ENCODE measurements around the gene NPNT.

NPNT gene

DNA sequence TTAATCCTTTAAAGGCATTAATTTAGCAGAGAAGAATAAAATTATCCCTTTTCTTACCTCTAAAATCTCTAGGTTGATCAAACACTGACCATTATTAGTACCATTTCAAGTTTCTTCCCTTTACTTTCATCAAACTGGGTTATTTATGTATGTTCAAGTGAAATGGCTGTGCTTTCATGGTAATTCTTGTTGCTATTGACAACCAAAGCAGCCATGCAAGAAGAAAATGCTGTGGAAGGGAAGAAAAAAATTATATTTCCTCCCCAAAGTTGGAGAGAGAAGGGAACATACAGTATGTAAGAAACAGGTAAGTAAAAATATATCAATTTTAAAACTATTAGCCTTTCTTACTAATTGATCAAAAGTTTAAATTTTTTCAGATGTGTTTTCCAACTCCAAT is 16.2 kb downstream of the NPNT start:
- TF ChIP-seq PKNOX1 (IDR thresholded peaks at IDR 0.05) (no peak), FOXA1 (IDR thresholded peaks at IDR 0.05) (no peak), SUZ12 (IDR thresholded peaks at IDR 0.05) (no peak), SP1 (IDR thresholded peaks at IDR 0.05) (no peak), BHLHE40 (IDR thresholded peaks at IDR 0.05; ENCODE audit: borderline replicate concordance) (no peak), L3MBTL2 (conservative IDR thresholded peaks at IDR 0.05) (no peak), ARNT (IDR thresholded peaks at IDR 0.05) (no peak), CTBP1 (IDR thresholded peaks at IDR 0.05; ENCODE audit: borderline replicate concordance) (no peak), FOXK2 (IDR thresholded peaks at IDR 0.05) (no peak), TARDBP (IDR thresholded peaks at IDR 0.05) (no peak)
- CTCF ChIA-PET: no interaction called here
- POLR2A ChIA-PET: no interaction called here
- DNase-seq (ENCODE audit: extremely low spot score): no peak

DNA sequence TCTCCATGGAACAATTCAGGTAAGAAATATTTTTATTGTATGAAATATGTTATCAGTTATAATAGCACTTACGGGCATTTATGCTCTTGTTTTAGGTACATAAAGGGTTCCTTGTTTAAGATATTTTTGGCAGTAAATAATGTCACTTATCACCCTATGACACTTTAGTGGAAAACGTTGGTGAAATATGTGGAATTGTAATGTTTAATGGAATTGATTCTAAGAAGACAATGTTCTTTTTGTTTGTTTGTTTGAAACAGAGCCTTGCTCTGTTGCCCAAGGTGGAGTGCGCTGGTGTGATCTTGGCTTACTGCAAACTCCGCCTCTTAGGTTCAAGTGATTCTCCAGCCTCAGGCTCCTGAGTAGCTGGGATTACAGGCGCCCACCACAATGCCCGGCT is 17.4 kb downstream of the NPNT start:
- TF ChIP-seq ELF4 (IDR thresholded peaks at IDR 0.05) (no peak), FOXA1 (IDR thresholded peaks at IDR 0.05) (no peak), HDGF (IDR thresholded peaks at IDR 0.05; ENCODE audit: borderline replicate concordance) (no peak)
- DNase-seq (ENCODE audit: extremely low spot score): no peak
- ChIA-PET POLR2A (no interaction called here), CTCF (no interaction called here)

DNA sequence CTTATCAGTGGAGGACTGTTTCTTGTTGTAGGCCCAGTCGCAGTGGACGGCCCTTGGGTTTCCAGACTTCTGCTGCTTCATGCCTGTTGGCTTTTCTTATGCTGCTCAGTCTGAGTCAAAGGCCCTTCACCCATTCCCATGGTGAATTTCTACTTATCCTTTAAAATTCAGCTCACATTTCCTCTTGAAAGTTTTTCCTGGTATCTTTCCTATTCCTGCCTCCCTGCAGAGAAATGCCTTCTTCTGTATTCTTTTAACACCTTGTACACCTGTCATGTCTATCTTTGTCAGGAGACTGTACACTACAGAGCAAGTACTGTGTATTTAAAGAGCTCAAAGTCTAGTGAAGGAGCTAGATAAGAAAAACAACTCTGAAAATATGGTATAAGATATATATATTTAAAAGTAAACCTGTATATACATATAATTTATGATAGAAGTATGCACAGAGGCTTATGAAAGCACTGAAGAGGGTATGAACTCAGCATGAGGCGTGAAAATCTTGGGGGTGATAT is 22.0 kb downstream of the NPNT start:
- TF ChIP-seq NFRKB (IDR thresholded peaks at IDR 0.05) (no peak), L3MBTL2 (conservative IDR thresholded peaks at IDR 0.05) (no peak), PKNOX1 (IDR thresholded peaks at IDR 0.05) (no peak), TARDBP (IDR thresholded peaks at IDR 0.05) (no peak), HDGF (IDR thresholded peaks at IDR 0.05; ENCODE audit: borderline replicate concordance) (no peak), ELF4 (IDR thresholded peaks at IDR 0.05) (no peak), BHLHE40 (IDR thresholded peaks at IDR 0.05; ENCODE audit: borderline replicate concordance) (no peak), ZNF384 (IDR thresholded peaks at IDR 0.05) (no peak), FOXM1 (IDR thresholded peaks at IDR 0.05; ENCODE audit: borderline replicate concordance) (no peak), FOXA1 (IDR thresholded peaks at IDR 0.05) (no peak), CTBP1 (IDR thresholded peaks at IDR 0.05; ENCODE audit: borderline replicate concordance) (no peak), ARNT (IDR thresholded peaks at IDR 0.05) (no peak), FOXK2 (IDR thresholded peaks at IDR 0.05) (no peak), LEF1 (IDR thresholded peaks at IDR 0.05; ENCODE audit: borderline replicate concordance) (no peak), SP1 (IDR thresholded peaks at IDR 0.05) (no peak), SUZ12 (IDR thresholded peaks at IDR 0.05) (no peak)
- DNase-seq (ENCODE audit: extremely low spot score): no peak
- POLR2A ChIA-PET: no interaction called here
- CTCF ChIA-PET: no interaction called here

DNA sequence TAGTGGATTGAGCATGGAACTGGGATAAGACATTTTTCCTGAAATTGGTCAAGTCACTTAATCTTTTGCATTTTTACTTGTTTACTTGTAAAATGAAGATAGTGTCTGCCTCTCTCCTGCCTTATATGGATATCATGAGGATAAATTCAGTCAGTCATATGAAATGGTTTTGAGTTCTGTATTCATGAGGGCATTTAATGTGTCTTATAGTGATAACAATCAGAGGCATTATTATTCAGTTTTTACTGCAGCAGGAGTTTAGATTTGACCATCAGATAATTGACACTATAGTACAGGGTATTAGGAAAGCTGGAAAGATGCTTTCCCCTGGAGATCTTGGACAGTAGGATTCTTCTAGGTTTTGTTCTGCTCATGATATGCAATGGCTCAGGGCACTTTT is 26.0 kb downstream of the NPNT start:
- ChIA-PET CTCF (no interaction called here), POLR2A (no interaction called here)
- no peak for TF ChIP-seq LEF1 (IDR thresholded peaks at IDR 0.05; ENCODE audit: borderline replicate concordance)
- TF ChIP-seq ELF4 (IDR thresholded peaks at IDR 0.05): no peak
- TF ChIP-seq BHLHE40 (IDR thresholded peaks at IDR 0.05; ENCODE audit: borderline replicate concordance): no peak
- TF ChIP-seq ARNT (IDR thresholded peaks at IDR 0.05): no peak
- TF ChIP-seq TARDBP (IDR thresholded peaks at IDR 0.05): no peak
- no peak for TF ChIP-seq SUZ12 (IDR thresholded peaks at IDR 0.05)
- no peak for TF ChIP-seq L3MBTL2 (conservative IDR thresholded peaks at IDR 0.05)
- no peak for TF ChIP-seq ZNF384 (IDR thresholded peaks at IDR 0.05)
- no peak for TF ChIP-seq SP1 (IDR thresholded peaks at IDR 0.05)
- no peak for TF ChIP-seq FOXK2 (IDR thresholded peaks at IDR 0.05)
- no peak for TF ChIP-seq NFRKB (IDR thresholded peaks at IDR 0.05)
- TF ChIP-seq FOXA1 (IDR thresholded peaks at IDR 0.05): no peak
- no peak for DNase-seq (ENCODE audit: extremely low spot score)

- ChIA-PET CTCF (interaction anchor here (0.7 kb wide), 1 partner anchor 495 kb away, joined by 3 read pairs; no protein-coding TSS in a partner anchor), POLR2A (no interaction called here)
- no peak for TF ChIP-seq LEF1 (IDR thresholded peaks at IDR 0.05; ENCODE audit: borderline replicate concordance)
- DNase-seq (ENCODE audit: extremely low spot score): no peak
Observed at GRCh38 chr4:105923497-105924238, 28.4 kb downstream of the NPNT start.

DNA sequence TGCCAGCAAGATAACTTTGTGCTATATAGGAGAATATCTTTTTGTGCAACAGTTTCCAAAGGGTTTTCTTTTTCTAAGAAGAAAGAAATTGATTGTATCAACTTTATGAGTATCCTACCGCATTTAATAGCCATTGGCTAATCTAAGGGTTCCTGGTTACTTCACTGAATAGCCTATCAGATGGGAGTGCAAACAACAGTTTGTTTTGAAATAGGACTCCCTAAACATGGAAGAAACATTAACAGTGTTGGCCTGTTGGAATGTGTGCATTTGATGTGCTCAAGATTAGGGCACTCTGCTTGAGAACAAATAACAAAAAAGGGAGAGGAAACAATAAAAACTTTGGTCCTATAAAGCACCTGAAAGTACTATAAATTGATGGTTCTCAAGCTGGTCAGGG is 29.1 kb downstream of the NPNT start:
- ChIA-PET CTCF (interaction anchor here (0.7 kb wide), 1 partner anchor 496 kb away, joined by 3 read pairs; no protein-coding TSS in a partner anchor), POLR2A (no interaction called here)

More for the DNA sequence above, 29.1 kb downstream of the NPNT start:
- TF ChIP-seq FOXK2 (IDR thresholded peaks at IDR 0.05) (no peak), PKNOX1 (IDR thresholded peaks at IDR 0.05) (no peak), TARDBP (IDR thresholded peaks at IDR 0.05) (no peak), NFRKB (IDR thresholded peaks at IDR 0.05) (no peak), LEF1 (IDR thresholded peaks at IDR 0.05; ENCODE audit: borderline replicate concordance) (no peak), CTBP1 (IDR thresholded peaks at IDR 0.05; ENCODE audit: borderline replicate concordance) (no peak), L3MBTL2 (conservative IDR thresholded peaks at IDR 0.05) (no peak), FOXM1 (IDR thresholded peaks at IDR 0.05; ENCODE audit: borderline replicate concordance) (no peak), BHLHE40 (IDR thresholded peaks at IDR 0.05; ENCODE audit: borderline replicate concordance) (no peak), FOXA1 (IDR thresholded peaks at IDR 0.05) (no peak), ZNF384 (IDR thresholded peaks at IDR 0.05) (no peak), HDGF (IDR thresholded peaks at IDR 0.05; ENCODE audit: borderline replicate concordance) (no peak), ARNT (IDR thresholded peaks at IDR 0.05) (no peak), SUZ12 (IDR thresholded peaks at IDR 0.05) (no peak), SP1 (IDR thresholded peaks at IDR 0.05) (no peak), ELF4 (IDR thresholded peaks at IDR 0.05) (no peak)
- no peak for DNase-seq (ENCODE audit: extremely low spot score)
